CD4-positive, alpha-beta T cell treated with Interleukin-6 at 100 ng/mL for 8 hours (primary cell): ENCODE measurements around the gene MBNL1.
A peak's percentile ranks its signal among the peaks of the same experiment; 100 is the strongest.

ENCODE experiments used
- DNase-seq: peaks from one replicate; pipeline ENCODE4 v3.0.0-alpha.2; 2020; ENCODE audit warnings: mixed read lengths, low spot score

Gene MBNL1

GRCh38 chr3:152298393-152299248 is 29.9 kb downstream of the MBNL1 start:
- peak; percentile 74 for DNase-seq

GRCh38 chr3:152299249-152299976 is 30.7 kb downstream of the MBNL1 start:
- DNase-seq = no peak

GRCh38 chr3:152300029-152300731 is 31.5 kb downstream of the MBNL1 start:
- DNase-seq = no peak

- DNase-seq = no peak
These were observed 33.0 kb downstream of the MBNL1 start for GRCh38 chr3:152301745-152302181.

DNA sequence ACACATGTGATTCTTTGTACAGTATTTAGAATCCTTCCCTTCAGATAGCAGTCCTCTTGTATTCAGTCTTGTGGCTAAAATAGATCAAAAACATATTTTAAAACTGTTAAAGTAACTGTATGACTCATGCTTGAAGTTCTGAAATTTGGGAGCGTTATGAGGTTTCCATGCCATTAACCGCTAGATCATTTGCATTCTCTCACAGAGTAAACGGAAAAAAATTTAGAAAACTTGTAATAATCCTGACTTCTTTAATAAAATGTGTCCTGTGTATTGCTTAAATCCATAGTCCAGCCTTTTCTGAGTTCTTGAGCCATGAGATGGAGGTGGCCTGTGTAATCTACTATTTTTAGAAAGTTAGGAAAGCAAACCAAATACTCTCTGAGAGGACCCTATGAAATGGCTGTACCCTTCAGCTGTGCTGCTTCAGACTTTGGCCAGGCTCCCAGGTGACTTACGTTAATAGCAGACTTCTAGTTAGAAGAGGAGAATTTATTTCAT is 33.8 kb downstream of the MBNL1 start:
- DNase-seq = no peak

DNA sequence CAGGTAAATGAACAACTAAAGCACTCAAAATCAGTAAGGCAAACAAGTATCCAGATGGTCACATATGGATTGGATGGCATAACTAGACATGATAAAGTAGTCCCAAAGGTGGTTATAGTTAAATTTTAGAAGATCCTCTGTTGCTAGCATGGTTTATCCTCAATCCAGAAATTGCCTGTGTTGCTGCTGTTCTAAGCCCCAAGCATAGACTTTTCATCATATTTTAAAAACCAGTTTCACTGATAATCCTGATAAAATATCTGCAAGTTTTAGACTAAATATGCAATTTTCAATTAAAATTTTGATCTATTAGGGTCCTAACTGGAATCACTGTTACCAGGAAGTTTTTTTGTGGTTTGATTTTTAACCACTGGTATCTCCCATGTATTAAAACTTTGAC is 35.4 kb downstream of the MBNL1 start:
- no peak for DNase-seq

GRCh38 chr3:152305075-152305474 is 36.3 kb downstream of the MBNL1 start:
- DNase-seq = no peak

DNA sequence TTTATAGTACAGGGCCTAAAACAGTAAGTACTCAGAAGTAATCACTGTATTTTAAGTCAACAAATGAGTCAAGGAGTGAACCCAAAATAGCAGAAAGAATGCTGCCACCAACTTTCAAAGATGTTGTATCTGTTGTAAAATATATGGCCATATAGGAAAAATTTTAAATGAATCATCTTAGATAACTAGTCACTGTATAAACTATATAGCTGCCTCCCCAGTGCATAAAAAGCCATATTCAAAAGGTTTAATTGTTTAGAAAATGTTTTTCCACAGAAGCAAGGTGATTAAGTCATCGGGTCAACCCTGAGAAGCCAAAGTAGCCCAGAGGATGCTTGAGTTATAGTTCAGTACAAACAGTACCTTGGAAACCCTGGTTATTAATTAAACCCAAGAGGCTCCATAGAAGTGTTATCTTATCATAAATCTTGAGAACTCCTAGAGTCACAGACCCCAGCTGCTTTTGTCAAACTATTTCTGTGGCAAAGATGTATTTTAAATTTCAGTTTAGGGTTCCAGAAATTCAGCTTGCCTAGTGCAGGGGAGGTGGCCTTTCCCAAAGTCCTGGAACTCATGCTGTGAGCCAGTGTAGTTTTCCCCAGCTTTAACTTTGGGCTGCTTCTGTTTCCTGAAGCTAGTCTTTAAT is 39.2 kb downstream of the MBNL1 start:
- DNase-seq = no peak

DNA sequence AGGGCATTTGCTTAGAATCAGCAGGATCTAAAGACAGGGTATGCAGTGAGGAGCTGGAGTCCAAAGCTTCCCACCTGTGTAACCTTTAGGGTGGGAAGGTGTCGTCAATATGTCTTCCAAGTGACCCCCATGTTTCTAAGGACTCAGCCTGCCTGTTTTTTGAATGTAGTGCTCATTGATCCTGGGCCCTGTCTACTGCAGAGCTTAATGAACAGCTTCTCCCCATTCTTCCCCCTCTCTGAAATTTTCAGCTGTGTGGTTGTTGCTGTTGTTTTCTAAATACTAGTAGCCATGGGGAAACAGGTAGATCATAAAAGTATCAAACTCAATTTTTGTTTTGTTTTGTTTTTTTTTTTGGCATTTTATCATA is 39.7 kb downstream of the MBNL1 start:
- no peak for DNase-seq

DNA sequence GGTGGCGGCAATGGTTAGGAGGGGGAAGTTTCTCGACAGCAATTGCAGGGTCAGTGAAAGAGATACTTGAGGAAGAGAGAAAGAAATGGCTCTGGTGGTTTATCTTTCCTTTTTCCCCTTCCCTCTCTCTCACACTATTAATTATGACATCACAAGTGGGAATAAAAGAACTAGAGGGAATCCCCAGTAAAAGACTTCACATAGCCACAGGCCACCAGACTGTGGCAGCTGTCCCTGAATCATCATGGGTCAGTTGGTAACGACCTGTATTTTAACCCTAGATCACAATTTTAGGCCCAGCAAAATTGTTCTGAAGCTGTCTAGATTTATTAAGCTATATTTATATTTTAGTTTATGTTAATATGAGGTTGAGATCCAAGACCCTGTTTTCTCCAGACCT is 40.3 kb downstream of the MBNL1 start:
- no peak for DNase-seq

- peak; percentile 34 for DNase-seq
These were observed 41.0 kb downstream of the MBNL1 start for GRCh38 chr3:152309535-152310307.

GRCh38 chr3:152313430-152313829 is 44.7 kb downstream of the MBNL1 start:
- no peak for DNase-seq

- no peak for DNase-seq
These were observed 45.2 kb downstream of the MBNL1 start for GRCh38 chr3:152313914-152314313.

GRCh38 chr3:152314677-152315353 is 46.1 kb downstream of the MBNL1 start:
- no peak for DNase-seq

DNA sequence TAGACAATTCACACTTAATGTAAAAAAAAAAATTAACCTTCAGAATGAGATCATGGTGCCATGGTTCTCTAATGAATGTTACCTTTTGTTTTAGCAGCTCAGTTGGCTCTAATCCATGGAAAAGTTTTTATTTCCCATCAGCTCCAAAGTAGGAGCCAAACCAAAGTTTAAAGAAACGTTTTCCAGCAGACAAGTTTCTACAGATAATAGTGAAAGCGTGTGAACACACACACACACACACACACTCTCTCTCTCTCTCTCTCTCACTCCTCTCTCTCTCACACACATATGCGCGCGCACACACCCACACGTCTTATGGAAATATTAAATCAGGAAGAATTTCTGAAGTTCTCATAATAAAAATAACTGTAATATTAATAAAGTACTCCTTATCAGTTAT is 46.9 kb downstream of the MBNL1 start:
- DNase-seq = no peak

DNA sequence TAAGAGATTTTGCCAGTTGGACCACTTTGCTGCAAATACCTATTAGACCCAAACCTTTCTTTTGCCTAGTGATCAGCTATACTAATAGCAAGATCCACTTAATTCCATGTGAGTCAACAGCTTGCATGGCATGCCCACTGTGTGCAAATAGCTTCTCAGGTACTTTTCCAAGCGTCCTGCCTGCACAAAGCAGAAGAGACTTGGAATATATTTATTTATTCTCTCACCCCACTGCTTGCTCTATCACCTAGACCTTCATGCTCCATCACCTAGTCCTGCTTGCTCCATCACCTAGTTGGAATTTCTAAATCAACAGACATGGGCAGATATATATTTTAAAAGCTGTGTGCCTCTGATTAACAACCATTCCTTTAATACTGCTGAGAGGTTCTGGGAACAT is 47.6 kb downstream of the MBNL1 start:
- DNase-seq = no peak

DNA sequence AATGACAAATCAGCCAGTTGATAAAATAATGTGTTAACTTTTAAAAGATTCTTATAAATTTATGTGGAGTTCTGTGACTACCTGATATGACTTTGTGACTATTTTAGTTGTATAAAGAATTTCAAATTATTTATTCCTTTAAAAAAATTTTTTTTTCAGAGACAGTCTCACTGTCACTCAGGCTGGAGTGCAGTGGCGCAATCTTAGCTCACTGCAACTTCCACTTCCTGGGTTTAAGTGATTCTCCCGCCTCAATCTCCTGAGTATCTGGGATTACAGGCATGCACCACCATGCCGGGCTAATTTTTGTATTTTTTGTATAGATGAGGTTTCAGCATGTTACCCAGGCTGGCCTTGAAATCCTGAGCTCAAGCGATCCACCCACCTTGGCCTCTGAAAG is 48.5 kb downstream of the MBNL1 start:
- DNase-seq = no peak

GRCh38 chr3:152317956-152318355 is 49.2 kb downstream of the MBNL1 start:
- DNase-seq = no peak

DNA sequence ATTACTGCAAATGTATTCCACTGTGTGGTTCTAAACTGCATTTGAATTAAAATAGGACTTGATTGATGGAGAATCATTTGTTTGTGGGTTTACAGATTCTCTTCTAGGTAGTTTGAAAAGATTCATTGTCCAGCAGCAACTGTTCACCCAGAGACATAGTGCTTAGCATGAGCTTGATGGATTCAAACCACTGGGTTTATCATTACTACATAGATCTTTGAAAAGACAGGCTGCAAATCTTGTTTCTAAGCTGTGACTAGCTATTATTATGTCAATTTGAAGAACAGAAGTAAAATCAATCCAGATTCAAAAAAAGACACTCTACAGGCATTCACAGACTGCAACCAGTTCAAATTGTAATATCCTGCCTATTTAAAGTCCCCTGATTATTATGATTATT is 49.8 kb downstream of the MBNL1 start:
- no peak for DNase-seq

GRCh38 chr3:152319256-152319655 is 50.5 kb downstream of the MBNL1 start:
- DNase-seq = no peak
